GM12864 (cell line): ENCODE measurements around the gene FAM124A.
"Not testable (repeated sequence)": the region's sequence is repeated elsewhere in the genome, so short reads cannot be mapped to it uniquely, and the experiment has no call there.

Experiments used
- DNase-seq: peaks from one replicate; pipeline ENCODE4 v3.0.0-alpha.2; 2011; ENCODE audit warnings: low read depth
- H3K4me3 ChIP-seq: 2 replicates; pipeline ENCODE4 v1.5.1; 2011; ENCODE audit warnings: mild to moderate bottlenecking, low read depth, low read length, control low read depth
- TF ChIP-seq, protein P1 (sequence below): IDR thresholded peaks from 2 replicates; pipeline ENCODE4 v1.5.1; 2011; ENCODE audit warnings: low read depth, mild to moderate bottlenecking, moderate library complexity, low read length, control low read depth, inconsistent platforms; ENCODE audit errors: missing control alignments

Gene FAM124A

GRCh38 chr13:51286135-51287002 is 64.2 kb downstream of the FAM124A start:
- no peak overlapping the region for H3K4me3 ChIP-seq
- DNase-seq, result peak; percentile 16
- TF ChIP-seq, protein P1, sequence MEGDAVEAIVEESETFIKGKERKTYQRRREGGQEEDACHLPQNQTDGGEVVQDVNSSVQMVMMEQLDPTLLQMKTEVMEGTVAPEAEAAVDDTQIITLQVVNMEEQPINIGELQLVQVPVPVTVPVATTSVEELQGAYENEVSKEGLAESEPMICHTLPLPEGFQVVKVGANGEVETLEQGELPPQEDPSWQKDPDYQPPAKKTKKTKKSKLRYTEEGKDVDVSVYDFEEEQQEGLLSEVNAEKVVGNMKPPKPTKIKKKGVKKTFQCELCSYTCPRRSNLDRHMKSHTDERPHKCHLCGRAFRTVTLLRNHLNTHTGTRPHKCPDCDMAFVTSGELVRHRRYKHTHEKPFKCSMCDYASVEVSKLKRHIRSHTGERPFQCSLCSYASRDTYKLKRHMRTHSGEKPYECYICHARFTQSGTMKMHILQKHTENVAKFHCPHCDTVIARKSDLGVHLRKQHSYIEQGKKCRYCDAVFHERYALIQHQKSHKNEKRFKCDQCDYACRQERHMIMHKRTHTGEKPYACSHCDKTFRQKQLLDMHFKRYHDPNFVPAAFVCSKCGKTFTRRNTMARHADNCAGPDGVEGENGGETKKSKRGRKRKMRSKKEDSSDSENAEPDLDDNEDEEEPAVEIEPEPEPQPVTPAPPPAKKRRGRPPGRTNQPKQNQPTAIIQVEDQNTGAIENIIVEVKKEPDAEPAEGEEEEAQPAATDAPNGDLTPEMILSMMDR, result peak; percentile 97

DNA sequence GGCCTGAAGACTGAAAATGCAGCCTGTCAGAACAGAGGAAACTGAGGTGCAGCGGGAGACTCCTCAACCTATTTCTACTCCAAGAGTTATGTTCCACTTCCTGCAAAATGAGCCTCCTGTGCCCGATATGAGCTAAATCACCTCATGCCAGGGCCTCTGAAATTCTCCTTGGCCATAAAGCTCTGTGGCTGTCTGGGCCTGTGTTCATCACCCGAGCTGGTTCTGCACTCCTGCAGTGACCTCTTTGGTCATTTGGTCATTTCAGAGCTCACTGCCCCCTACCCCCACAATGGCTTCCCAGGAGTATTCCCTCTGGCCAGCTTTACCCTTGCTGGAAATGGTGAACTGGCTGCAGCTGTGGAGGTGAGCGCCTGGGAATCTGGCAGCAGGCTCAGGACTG is 65.6 kb downstream of the FAM124A start:
- no peak for DNase-seq
- TF ChIP-seq, protein P1, result no peak
- no peak overlapping the region for H3K4me3 ChIP-seq

DNA sequence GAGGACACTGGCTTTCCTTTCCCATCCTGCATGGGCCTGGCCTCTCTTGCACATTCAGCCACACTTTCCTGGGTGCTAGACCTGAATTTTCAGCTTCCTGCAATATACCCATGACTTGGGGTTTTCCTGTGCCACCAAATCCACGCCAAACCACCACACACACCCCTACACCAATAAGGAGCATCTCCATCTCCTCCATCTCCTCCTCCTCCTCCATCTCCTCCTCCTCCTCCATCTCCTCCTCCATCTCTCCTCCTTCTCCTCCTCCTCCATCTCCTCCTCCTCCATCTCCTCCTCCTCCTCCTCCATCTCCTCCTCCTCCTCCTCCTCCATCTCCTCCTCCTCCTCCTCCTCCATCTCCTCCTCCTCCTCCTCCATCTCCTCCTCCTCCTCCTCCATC is 66.1 kb downstream of the FAM124A start:
- not testable (repeated sequence) for DNase-seq, H3K4me3 ChIP-seq

DNA sequence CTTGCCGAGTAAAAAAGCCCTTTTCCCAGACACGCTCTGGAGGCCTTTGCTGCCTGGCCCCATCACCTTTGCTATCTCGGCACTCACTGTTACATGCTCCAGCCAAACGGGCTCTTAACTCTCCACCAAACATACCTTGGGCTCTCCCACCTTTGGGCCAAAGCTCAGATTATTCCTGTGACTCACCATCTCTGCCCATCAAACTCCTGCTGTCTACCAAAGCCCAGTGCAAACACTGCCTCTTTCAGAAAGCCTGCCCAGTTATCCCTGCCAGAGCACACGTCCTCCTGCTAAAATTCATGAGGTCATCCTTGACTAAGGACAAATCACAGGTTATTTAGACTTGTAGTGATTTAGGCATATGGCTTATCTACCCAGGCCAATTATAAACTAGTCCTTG is 69.1 kb downstream of the FAM124A start:
- H3K4me3 ChIP-seq, result no peak overlapping the region
- TF ChIP-seq, protein P1, result no peak
- no peak for DNase-seq

DNA sequence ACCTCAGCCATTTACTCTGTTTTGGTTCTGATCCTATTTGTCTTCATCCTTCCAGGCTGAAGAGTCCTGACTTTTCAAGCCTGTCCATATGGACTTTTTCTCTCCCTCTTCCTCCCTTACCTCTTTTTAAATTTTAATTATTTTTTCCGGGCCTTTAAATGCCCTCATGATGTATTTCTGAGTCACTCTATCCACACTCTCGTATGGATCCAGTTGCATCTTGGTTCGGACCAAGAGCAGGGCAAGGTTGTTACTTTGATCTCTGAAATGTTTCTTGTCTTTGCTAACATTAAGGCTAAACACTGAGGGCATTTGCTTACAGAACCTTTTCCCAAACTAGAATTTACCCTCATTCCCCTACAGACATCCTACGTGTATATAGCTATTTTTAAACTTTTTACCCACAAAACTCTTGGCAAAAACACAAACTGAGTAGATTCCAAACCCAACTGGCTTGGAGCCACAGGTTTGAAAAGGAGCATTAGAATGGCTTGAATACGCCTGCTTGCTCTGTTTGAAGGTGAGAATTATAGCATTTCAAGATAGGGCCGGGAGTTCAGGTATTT is 69.9 kb downstream of the FAM124A start:
- H3K4me3 ChIP-seq, result no peak overlapping the region
- TF ChIP-seq, protein P1, result no peak
- DNase-seq, result no peak

DNA sequence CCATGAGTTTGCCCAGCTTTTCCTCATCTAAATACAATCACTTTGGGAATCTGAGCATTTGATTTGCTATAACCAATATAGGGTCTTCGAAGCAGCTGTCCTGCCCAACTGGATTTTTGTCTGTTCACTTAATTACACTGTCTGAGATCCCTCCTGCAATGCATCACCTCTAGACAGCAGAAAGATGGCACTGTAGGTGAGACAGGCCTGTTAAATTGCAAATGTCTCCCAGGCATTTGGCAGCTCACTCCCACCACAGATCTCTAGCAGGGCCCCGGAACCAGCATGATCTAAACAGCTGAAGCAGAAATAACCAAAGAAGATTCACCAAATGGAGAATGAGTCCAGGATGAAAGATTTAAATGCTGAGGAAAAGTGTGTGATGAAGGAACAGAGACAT is 75.4 kb downstream of the FAM124A start:
- no peak overlapping the region for H3K4me3 ChIP-seq
- TF ChIP-seq, protein P1, result peak; percentile 11
- no peak for DNase-seq

DNA sequence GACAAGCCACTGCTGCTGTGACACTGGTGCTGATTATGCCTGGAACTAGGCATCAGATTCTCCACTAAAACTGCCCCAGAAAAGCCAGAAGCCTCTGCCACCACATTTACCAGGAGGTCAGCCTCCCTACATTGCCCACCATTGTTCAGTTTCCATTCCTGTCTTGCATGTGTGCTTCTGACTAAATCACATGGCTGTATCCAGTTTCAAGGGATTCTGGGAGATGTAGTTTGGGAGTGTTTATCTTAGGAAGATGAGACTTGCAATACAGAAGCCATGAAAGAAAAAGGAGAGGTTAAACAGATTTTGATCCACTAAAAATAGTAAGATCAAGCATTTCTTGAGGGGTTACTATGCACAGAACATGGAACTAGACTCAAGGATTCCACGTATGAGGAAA is 76.6 kb downstream of the FAM124A start:
- TF ChIP-seq, protein P1, result no peak
- DNase-seq, result no peak
- no peak overlapping the region for H3K4me3 ChIP-seq
